ENCODE results near the gene METTL13. TPM values are rescaled to one million over a fixed set of nuclear protein-coding genes. Genes with fewer than 3 reads are reported as not detected.

METTL13 gene, protein sequence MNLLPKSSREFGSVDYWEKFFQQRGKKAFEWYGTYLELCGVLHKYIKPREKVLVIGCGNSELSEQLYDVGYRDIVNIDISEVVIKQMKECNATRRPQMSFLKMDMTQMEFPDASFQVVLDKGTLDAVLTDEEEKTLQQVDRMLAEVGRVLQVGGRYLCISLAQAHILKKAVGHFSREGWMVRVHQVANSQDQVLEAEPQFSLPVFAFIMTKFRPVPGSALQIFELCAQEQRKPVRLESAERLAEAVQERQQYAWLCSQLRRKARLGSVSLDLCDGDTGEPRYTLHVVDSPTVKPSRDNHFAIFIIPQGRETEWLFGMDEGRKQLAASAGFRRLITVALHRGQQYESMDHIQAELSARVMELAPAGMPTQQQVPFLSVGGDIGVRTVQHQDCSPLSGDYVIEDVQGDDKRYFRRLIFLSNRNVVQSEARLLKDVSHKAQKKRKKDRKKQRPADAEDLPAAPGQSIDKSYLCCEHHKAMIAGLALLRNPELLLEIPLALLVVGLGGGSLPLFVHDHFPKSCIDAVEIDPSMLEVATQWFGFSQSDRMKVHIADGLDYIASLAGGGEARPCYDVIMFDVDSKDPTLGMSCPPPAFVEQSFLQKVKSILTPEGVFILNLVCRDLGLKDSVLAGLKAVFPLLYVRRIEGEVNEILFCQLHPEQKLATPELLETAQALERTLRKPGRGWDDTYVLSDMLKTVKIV
- total RNA-seq (2014; rRNA removed; shearing (Covaris generic)), result 16.7 and 22.0 TPM in 2 replicates

DNA sequence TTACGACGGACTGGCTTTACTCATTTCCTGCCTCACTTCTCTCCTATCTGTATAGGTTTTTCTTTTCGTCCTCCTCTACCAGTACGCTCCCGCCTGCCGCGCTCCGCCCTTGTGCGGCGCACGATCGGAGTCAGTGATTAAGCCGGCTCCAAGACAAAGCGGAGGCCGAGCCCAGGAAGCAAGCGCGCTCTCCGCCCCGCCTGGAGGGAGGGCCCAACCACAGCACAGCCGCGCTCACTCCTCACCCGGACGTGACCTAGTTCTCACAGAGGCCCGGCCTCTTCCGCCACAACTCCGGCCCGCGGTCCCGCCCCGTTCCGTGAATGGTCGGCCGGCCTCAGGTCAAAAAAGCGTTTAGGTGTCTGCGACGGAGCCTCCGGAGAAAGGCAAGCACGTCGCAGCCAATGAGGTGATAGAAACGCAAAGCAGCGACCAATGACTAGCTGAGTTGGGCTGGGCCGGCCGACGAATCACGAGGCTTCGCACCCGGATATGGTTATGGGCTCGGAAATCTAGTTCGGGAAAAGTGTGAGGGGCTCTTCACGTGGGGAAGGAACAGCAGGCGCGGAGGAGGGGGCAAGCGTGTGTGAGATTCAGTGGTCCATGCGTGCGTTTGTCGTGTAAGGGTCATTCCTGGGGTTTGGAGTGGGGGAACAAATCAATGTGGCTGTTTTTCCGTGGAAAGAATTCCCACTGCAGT, at the start of gene METTL13:
Gene METTL13, plus strand, starts transcription at position 485 of the 700 bp plus-strand sequence. CDS start 308 bp downstream, outside the sequence.
- DNase-seq (ENCODE audit: low read depth), result peak; percentile 98

DNA sequence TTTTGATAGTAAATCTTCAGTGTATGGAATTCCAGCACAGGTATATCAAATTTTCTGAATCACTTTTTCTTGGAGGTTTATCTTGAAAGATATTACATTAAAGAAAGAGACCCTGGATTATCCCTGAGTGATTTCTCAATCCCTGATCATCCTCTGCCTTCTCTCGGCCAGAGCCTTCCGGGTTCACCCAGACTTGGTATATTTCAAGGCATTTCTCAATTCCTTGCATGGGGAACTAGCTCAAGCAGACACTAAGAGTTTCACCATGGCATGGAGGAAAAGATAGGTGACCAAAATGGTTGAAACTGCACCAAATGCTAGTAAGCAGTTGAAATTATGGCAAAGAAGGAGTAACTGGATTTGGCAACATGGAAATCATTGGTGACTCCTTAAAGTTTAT, 45.3 kb upstream of the METTL13 start:
- no peak for DNase-seq (ENCODE audit: low read depth)

DNA sequence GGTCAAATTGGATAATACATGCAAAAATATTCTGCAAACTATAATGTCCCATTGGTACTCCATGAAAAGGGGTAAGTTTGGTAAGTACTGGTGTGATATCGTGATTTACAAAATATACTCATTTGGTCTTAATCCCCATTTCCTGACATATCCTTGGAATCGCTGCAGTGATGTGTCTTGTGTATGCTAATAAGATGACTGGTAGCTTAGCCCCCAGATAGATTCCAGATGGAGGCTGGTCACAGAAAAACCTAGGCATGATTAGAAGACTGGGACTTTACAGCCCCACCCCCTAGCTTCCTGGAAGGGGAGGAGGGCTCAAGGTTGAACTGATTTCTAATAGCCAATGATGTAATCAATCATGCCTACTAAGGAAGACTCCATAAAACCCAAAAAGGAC, 42.5 kb upstream of the METTL13 start:
- DNase-seq (ENCODE audit: low read depth), result peak; percentile 24

DNA sequence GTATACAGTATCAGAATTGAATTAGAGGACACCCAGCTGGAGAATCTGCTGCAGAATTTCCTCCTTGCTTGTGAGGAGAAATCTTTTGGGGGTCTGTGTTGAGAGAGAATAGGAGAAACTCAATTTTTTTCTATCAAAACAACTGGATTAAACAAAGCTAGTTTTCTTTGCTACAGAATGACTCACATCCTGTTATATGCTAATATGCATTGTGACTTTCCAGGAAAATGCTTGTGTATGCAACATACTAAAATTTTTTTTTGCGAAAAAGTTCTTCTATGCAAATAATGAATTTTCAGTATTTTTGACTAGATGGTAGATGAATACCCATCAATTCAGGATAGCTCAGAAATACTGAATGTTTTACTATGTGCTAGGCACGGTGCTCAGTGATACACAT, 41.8 kb upstream of the METTL13 start:
- no peak for DNase-seq (ENCODE audit: low read depth)

DNA sequence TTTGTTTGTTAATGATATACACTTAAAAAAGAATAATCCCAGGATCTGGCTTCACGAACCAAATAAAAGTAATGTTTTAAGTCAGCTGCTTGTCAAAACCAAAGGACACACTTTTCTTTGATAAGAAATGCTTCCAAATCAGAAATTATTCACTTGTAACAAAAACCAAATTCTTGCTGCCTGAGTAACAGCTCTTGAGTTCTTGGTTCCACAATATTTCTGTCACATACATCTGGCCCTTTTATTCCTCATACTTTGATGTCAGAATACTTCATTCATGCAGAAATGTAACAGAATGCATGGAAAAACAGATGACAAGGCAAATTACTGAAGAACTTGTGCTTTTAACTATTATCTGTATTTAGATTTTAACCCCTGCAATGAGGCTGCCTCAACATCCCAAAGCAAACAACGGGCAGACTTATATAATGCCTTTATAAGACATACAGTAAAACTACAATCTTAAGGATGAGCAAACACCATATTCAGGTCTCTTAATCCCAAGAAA, 41.0 kb upstream of the METTL13 start:
- DNase-seq (ENCODE audit: low read depth), result peak; percentile 15

DNA sequence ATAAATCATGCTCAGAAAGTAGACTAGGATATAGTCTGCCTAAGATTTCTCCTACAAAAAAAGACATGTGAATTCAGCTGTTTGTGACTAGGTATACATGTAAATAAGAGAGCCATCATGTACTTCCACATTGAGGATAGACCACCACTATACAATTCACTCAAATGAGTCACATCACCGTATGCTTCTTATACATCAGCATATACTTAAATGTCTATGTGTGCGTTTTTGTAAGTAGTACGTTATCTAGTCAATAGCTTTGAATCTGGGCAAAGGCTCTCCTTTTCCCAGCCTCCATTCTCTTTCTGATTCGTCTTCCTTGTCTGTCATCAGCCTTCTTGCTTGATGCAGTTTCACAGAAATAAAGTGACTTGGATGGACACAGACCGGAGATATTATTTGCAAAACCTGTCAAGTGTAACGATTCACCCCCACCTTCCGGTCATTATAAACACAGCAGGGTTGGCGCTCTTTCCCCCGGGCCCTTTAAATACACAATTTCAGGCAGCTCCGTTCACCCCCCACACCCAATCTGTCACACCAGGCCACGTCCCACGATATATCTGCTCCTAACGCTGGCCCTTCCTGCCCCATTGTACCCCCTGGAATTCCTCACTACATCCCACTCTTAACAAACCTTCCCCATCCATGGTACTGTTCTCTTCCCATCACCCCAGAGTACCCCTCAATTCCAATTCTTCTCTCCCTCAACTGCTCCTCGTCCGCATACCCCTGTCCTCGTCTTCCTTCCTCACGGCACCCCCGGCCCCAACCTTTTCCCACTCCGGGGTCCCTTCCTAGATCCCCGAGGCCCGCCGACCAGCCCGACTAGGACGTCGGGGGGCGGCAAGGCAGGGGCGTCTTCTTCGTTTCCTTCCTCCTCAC, 40.2 kb upstream of the METTL13 start:
- DNase-seq (ENCODE audit: low read depth), result peak; percentile 50

DNA sequence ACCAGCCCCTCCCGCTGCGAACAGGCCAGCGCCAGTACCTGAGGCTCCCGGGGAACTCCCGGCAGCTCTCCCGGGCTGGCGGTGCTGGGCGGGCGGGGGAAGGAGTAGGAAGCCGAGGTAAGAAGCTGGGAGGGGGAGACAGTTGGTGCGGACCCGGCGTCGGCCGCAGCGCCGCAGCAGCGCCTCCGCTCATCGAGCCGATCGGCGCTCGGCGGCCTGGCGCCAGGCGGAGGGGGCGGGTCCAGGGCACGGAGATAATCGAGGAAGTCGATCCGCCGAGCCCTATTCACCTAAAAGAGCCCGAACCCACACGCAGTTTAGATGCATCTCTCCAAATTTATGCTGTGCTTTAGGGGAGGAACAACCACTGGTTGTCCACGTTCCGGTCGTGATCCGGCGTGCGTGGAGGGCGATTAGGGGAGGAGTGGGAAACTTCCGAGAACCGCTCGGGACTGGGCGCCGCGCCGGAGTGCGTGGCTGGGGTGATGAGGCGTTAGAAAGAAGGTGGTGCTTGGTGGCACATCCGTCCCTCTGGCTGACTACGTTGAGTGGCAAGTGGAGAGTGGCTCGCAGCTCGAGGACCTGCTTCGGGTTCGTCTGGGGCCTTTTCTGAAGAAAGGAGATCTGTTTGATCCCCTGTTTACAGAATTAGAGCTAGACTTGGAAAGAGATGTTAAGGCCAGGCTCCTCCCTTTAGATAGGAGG, 39.4 kb upstream of the METTL13 start, which contains the start of gene VAMP4:
Gene VAMP4, minus strand, starts transcription at position 194 of the 705 bp plus-strand sequence. CDS start 3,651 bp downstream, outside the sequence.
- DNase-seq (ENCODE audit: low read depth), result peak; percentile 82

DNA sequence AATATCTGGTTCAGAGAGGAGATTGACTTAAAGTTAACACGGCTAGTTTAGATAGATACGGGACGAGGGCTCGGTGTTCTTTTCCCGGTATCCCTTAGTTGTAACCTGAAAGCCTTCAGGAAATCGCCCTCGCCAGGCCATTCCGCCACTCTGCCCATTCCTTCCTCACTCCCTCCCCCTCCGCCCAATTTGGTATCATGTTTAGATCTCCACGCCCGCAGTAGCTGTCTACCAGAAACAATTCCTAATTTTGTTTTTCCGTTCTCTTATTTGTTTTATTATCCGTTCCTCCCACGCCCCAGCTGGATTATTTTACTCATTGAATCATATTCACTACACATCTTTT, 38.9 kb upstream of the METTL13 start:
- peak; percentile 58 for DNase-seq (ENCODE audit: low read depth)

DNA sequence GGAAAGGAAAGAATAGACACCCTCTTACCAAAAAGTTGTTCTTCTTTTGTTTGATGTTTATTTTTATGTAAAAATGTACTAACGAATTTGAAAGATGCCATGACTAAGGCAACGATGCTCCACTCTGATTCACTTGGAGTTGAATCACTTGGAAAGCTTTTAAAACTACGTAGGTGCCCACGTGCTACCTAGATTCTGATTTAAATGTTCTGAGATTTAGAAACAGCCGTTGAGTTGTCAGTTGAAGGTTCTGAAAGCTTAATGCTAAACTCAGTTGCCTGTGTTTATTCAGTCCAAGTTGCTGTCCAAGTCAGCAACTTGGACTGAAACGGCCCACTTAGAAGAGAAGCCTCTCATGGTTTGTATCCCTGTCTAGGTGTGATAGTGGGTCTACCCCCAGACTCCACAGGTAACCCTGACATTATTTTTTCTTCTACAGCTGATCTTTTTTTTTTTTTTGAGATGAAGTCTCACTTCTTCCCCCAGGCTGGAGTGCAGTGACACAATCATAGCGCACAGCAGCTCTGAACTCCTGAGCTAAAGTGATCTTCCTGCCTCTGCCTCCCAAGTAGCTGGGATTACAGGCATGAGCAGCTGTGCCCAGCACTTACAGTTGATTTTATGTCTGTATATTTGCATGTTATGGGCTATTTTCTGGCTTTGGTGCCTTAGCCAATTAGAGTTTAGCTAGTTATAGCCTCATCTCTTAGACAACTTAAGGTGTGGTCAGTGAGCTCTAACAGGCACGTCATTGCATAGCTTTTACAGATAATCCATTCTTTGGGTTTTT, 38.2 kb upstream of the METTL13 start:
- DNase-seq (ENCODE audit: low read depth), result peak; percentile 76

DNA sequence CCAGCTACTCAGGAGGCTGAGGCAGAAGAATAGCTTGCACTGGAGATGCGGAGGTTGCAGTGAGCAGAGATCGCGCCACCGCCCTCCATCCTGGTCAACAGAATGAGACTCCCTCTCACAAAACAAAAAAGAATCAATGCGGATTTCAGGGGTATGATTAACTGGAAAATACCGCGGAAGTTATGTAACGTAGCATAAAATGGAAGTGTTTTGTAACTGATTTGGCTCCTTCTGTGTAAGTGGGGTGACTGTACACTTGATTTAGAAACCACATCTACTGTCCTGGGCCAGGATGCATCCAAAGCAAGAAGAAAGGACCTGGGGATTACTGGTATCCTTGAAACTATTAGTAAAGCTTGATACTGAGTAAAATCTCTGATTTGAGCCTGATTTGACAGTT, 36.5 kb upstream of the METTL13 start:
- no peak for DNase-seq (ENCODE audit: low read depth)

DNA sequence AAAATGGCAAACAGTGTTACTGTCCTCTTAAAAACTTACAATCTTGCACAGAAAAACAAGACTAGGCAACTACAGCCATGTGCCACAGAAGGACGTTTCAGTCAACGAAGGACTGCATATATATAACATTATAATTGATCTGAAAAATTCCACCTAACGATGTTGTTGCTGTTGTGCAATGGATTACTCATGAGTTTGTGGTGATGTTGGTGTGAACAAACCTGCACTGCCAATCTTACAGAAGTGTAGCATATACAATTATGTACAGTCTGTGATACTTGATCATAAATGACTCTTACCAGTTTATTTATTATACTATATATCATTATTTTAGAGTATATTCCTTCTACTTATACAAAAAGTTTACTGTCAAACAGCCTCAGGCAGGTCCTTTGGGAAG, 32.8 kb upstream of the METTL13 start:
- no peak for DNase-seq (ENCODE audit: low read depth)

DNA sequence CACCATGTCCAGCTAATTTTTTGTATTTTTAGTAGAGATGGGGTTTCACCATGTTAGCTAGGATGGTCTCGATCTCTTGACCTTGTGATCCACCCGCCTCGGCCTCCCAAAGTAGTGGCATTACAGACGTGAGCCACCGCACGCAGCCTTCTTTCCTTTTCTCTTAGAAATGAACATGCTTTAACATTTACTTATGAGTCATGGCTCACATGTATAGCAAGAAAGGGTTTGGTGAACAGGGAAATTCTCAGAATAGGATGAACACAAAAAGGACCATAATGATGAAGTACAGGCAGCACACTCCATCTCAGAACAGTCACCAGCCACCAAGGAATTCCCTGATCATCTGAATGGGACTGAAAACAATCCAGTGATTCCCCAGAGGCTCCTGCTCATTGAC, 30.2 kb upstream of the METTL13 start:
- no peak for DNase-seq (ENCODE audit: low read depth)

DNA sequence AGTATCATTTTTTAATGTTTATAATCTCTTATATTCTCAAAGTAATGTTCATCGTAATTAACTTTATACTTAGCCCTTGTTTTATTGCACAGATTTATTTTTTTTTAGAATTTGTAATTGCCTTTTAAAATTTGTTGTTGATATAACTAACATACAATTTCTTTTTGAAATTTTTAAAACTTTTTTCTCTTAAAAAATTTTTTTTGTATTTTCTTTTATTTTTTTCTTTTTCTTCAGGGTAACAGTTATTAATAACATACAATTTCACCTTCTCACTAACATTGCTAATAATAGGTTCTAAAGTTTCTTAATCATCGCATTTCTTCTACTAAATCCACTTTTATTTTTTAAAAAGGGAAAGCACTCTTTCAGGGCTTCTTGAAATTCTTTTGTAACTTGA, 28.3 kb upstream of the METTL13 start:
- no peak for DNase-seq (ENCODE audit: low read depth)

DNA sequence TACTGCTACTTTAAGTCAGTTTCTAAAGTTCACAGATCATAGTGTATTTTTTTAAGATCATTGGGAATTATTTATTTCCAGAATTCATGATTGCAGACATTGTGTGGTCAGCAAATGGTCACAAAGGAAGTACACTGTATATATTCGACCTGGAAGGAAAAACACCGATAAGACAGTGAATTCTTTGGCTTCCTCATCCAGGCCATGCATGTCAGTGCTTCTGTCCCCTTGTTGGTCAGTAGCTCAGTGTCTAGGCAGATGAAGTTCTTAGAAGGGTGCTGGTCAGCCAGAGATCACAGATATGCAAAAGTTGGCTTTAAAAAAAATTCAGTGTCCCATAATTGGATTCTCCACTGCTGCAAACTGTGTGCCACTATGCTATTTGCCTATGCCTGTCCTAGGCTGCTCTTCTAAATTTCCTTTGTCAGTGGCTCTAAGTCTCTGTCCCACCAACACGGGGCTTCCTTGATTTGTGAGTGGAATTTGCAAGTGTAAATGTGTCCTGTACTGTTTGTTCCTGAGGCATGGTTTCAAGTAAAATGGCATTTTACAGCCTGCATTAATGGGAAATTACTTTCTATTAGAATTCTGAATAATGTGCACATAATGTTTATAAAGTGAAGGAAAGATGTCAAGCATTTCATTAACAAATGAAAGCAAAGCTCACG, 27.6 kb upstream of the METTL13 start:
- no peak for DNase-seq (ENCODE audit: low read depth)

DNA sequence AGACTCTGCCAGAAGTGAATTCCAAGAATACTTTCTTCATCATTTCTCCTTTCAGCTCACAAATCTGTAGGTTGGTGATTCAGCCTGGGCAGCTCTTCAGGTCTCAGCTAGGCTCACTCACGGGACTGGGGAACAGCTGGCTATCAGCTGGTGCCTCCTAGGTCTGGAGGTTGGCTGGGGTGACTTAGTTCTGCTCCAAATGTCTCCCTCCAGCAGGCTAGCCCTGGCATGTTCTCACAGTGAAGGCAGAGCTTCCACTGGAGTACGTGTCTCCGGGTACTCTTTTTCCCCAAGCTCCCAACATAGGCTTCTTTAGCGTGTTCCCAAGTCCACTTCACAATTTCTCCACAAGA, 27.1 kb upstream of the METTL13 start:
- DNase-seq (ENCODE audit: low read depth), result peak; percentile 48

DNA sequence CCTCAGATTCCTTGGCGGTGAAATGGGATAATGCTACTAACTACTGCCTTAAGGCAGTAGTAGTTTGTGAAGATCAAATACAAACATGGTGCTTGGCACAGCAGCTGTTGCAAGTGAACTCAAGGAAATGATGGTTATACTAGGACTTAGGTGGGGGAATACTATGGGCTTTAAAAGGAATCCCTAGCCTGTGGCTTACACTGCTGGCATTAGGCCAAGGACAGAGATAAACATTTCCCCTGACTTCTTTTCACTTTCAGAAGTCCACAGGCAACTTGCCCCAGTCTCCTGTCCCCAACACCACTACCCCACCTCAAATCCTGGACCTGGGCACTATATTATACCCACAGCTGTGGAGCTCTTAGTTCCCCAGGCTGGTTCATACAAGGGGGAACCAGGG, 26.5 kb upstream of the METTL13 start:
- DNase-seq (ENCODE audit: low read depth), result peak; percentile 17

DNA sequence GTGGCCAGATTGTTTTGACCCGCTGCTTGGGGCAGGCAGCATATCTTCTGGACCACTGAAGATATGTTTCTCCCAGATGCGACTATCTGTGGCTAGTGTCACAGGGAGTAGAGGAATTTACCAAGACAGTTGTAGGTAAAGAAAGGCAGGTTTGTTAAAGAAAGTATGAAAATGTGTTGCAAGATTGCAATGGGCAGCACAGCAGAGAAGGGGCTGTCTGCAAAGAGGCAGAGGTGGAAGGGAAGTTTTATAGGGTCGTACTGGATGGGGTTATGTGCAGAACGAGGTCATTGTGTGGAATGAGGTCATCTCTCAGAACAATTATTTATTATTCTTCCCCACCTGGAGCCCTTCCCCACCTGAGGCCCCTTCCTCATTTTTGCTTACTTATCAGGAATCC, 24.6 kb upstream of the METTL13 start:
- no peak for DNase-seq (ENCODE audit: low read depth)

DNA sequence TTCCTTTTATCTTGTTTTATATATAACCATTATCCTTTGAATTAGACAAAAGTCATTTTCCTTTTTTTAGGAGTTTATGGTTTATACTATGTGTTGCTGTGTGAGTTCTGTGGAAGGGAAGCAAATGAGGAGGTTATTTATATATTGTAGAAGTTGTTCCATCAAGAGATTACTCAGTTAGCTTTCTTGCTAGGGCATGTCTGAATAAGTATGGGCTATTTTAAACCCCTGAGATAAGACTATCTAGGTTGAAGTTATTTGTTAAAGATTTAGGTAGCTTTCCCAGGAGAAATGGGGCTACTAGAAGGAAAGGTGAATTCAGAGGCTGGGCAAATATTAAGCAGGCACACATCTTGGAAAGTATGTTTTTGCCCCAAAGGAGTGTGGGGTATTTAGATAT, 23.4 kb upstream of the METTL13 start:
- no peak for DNase-seq (ENCODE audit: low read depth)

DNA sequence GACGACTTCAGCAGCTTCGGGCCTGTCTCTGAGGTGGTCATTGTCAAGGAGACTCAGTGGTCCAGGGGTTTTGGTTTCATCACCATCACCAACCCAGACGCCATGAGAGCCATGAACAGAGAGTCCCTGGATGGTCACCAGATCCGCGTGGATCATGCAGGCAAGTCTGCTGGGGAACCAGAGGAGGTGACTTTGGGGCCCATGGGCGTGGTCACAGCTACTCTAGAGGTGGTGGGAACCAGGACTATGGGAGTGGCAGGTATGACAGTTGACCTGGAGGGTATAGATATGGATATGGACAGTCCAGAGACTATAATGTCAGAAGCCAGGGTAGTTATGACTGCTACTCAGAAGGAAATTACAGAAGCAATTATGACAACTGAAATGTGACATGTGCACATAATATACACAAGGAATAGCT, 19.3 kb upstream of the METTL13 start:
- DNase-seq (ENCODE audit: low read depth), result no peak

All from RPMI7951 (cell line).